CD4-positive, alpha-beta T cell treated with Interleukin-4 for 1 hour (primary cell): ENCODE results near the gene SKIC2.
A peak's percentile ranks its signal among the peaks of the same experiment; 100 is the strongest.
"Not testable (repeated sequence)": the region's sequence is repeated elsewhere in the genome, so short reads cannot be mapped to it uniquely, and the experiment has no call there.

Source experiments
- DNase-seq, 2 donors: peaks; one replicate each; pipeline ENCODE4 v3.0.0-alpha.2; 2020 to 2022

The SKIC2 gene

GRCh38 chr6:31969712-31970603 is 11.0 kb downstream of the SKIC2 start:
- no peak for DNase-seq

- DNase-seq = no peak
These were observed 11.8 kb downstream of the SKIC2 start for GRCh38 chr6:31970604-31971271.

GRCh38 chr6:31971279-31971992 is 12.5 kb downstream of the SKIC2 start:
- no peak for DNase-seq

- peak; percentile 99 for DNase-seq
These were observed 13.2 kb downstream of the SKIC2 start, which contains the start of gene DXO for GRCh38 chr6:31971993-31972708. DXO (minus strand) TSS chr6:31972138; CDS start chr6:31971675, 463 bp downstream.

- no peak for DNase-seq
These were observed 13.9 kb downstream of the SKIC2 start for GRCh38 chr6:31972709-31973350.

GRCh38 chr6:31976065-31976464 is 17.1 kb downstream of the SKIC2 start:
- DNase-seq = not testable (repeated sequence)

GRCh38 chr6:31977816-31978431 is 18.9 kb downstream of the SKIC2 start:
- no peak for DNase-seq

- DNase-seq = no peak
These were observed 19.9 kb downstream of the SKIC2 start for GRCh38 chr6:31978831-31979230.

GRCh38 chr6:31979238-31979898 is 20.4 kb downstream of the SKIC2 start:
- DNase-seq = no peak

- not testable (repeated sequence) for DNase-seq
These were observed 21.4 kb downstream of the SKIC2 start for GRCh38 chr6:31980195-31980876.

- not testable (repeated sequence) for DNase-seq
These were observed 22.0 kb downstream of the SKIC2 start for GRCh38 chr6:31980998-31981397.

GRCh38 chr6:31981744-31982143 is 22.8 kb downstream of the SKIC2 start, which contains the start of gene C4A:
C4A (plus strand) TSS chr6:31982057; CDS start chr6:31982108, 51 bp downstream.
- not testable (repeated sequence) for DNase-seq

GRCh38 chr6:31989363-31989762 is 30.4 kb downstream of the SKIC2 start:
- DNase-seq = not testable (repeated sequence)

GRCh38 chr6:31994421-31994820 is 35.4 kb downstream of the SKIC2 start:
- not testable (repeated sequence) for DNase-seq

- DNase-seq = not testable (repeated sequence)
These were observed 37.4 kb downstream of the SKIC2 start for GRCh38 chr6:31996385-31996784.

- DNase-seq = not testable (repeated sequence)
These were observed 43.7 kb downstream of the SKIC2 start for GRCh38 chr6:32002546-32003268.

GRCh38 chr6:32003301-32003700 is 44.3 kb downstream of the SKIC2 start:
- not testable (repeated sequence) for DNase-seq

- not testable (repeated sequence) for DNase-seq
These were observed 45.4 kb downstream of the SKIC2 start for GRCh38 chr6:32004393-32004792.

- DNase-seq = not testable (repeated sequence)
These were observed 46.0 kb downstream of the SKIC2 start for GRCh38 chr6:32004864-32005537.
